ENCODE measurements around the gene COG8.
"Not testable (repeated sequence)": the region's sequence is repeated elsewhere in the genome, so short reads cannot be mapped to it uniquely, and the experiment has no call there.

COG8 gene

GRCh38 chr16:69318911-69319289 is 20.5 kb downstream of the COG8 start:
- DNase-seq (ENCODE audit: low read depth), result no peak

GRCh38 chr16:69318177-69318910 is 21.0 kb downstream of the COG8 start:
- no peak for DNase-seq (ENCODE audit: low read depth)

GRCh38 chr16:69316595-69317034 is 22.7 kb downstream of the COG8 start:
- DNase-seq (ENCODE audit: low read depth), result no peak

GRCh38 chr16:69315486-69316311 is 23.7 kb downstream of the COG8 start:
- no peak for DNase-seq (ENCODE audit: low read depth)

- no peak for DNase-seq (ENCODE audit: low read depth)
Observed at GRCh38 chr16:69314534-69314933, 24.8 kb downstream of the COG8 start.

GRCh38 chr16:69313469-69313868 is 25.9 kb downstream of the COG8 start:
- no peak for DNase-seq (ENCODE audit: low read depth)

- no peak for DNase-seq (ENCODE audit: low read depth)
Observed at GRCh38 chr16:69311533-69312387, 27.6 kb downstream of the COG8 start.

- DNase-seq (ENCODE audit: low read depth), result peak; percentile 96
Observed at GRCh38 chr16:69310653-69311532, 28.5 kb downstream of the COG8 start, which contains the start of gene VPS4A. Gene VPS4A, plus strand, starts transcription at chr16:69311350. Its CDS starts 162 bp downstream, at chr16:69311512.

- DNase-seq (ENCODE audit: low read depth), result no peak
Observed at GRCh38 chr16:69309316-69309715, 30.0 kb downstream of the COG8 start.

GRCh38 chr16:69307856-69308255 is 31.5 kb downstream of the COG8 start:
- DNase-seq (ENCODE audit: low read depth), result no peak

- DNase-seq (ENCODE audit: low read depth), result no peak
Observed at GRCh38 chr16:69307091-69307490, 32.3 kb downstream of the COG8 start.

- no peak for DNase-seq (ENCODE audit: low read depth)
Observed at GRCh38 chr16:69306031-69306430, 33.3 kb downstream of the COG8 start.

GRCh38 chr16:69302301-69302700 is 37.1 kb downstream of the COG8 start:
- DNase-seq (ENCODE audit: low read depth), result no peak

GRCh38 chr16:69301861-69302260 is 37.5 kb downstream of the COG8 start:
- no peak for DNase-seq (ENCODE audit: low read depth)

GRCh38 chr16:69301187-69301586 is 38.2 kb downstream of the COG8 start:
- DNase-seq (ENCODE audit: low read depth), result no peak

- DNase-seq (ENCODE audit: low read depth), result no peak
Observed at GRCh38 chr16:69298261-69298660, 41.1 kb downstream of the COG8 start.

- not testable (repeated sequence) for DNase-seq (ENCODE audit: low read depth)
Observed at GRCh38 chr16:69296771-69297170, 42.6 kb downstream of the COG8 start.

GRCh38 chr16:69294051-69294450 is 45.3 kb downstream of the COG8 start:
- DNase-seq (ENCODE audit: low read depth), result no peak

- no peak for DNase-seq (ENCODE audit: low read depth)
Observed at GRCh38 chr16:69293401-69293800, 46.0 kb downstream of the COG8 start.

GRCh38 chr16:69291657-69292056 is 47.7 kb downstream of the COG8 start:
- not testable (repeated sequence) for DNase-seq (ENCODE audit: low read depth)
